HG02798 (cell line): ENCODE measurements around the gene LRRC47.

Source experiments
- ATAC-seq: cut with Tn5 transposase; IDR thresholded peaks from one replicate; pipeline ENCODE4 v1.9.1; 2021; ENCODE audit warnings: mild to moderate bottlenecking; ENCODE audit not compliant: unreplicated experiment, poor library complexity

LRRC47 gene

DNA sequence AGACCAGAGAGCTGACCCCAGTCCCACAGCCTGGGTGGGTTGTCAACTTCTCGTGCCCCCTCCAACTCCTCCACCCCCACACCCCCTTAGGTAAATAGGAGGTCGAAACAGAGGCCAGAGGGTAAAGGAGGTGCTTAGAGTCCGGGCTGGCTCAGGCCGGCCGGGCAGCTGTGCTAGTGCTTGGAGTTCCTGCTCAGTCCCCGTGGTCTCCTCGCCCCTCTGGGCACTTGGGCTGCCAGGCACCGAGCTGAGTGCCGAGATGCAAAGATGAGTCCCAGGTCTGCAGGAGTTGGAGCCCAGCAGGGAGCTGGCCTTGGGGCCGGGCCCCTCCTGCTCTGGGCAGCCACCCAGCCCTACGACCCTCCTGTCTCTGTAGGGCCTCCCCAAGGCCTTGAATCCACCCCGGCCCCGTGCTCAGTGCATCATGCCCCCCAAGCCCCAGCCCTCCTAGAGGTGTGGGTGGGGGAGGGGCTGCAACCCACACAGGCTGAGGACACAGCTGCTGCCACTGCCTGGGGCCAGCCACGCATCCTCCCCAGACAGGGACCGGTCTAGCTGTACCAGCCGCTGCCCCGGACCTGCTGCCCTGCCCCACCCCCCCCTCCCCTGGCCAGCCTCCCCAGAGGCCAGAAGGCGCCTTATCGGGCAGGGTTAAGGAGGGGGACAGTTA is 21.9 kb downstream of the LRRC47 start:
- ATAC-seq = no peak

DNA sequence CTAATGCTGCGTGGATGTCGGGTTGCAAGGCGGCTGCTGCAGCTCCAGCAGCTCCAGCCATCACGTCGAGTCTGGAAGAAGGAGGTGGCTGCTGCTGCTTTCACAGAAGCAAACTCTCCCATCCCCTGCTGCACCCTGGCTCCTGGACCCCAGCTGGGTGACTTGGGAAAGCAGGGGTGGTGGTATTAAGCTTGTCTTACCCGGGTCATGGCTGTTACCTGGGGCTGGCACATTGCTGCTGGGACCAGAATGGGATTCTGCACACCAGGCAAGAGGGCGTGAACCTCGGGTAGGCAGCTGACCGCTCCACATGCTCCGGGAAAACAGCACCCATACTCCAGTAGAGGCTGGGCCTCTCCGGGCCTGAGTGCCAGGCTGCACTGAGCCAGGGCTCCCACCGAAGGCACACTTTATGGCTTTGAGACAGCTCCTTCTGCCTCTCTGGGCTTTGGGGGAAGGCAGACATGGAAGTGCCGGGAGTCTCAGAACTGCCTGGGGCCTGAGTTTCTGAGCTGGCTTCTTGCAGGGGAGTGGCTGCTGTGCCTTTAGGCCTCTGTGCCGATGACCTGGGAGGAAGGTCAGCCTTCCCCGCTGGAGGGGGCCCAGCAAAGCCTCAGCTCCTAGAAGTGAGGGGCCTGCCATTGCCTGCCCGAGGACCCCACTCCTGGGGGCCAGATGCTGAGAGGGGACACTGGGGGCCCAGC is 22.6 kb downstream of the LRRC47 start:
- no peak for ATAC-seq

GRCh38 chr1:3772715-3773571 is 23.4 kb downstream of the LRRC47 start, which contains the start of gene SMIM1:
Gene SMIM1, plus strand, starts transcription at chr1:3772749. Its CDS starts 2,625 bp downstream, at chr1:3775374.
- ATAC-seq = peak; percentile 23

DNA sequence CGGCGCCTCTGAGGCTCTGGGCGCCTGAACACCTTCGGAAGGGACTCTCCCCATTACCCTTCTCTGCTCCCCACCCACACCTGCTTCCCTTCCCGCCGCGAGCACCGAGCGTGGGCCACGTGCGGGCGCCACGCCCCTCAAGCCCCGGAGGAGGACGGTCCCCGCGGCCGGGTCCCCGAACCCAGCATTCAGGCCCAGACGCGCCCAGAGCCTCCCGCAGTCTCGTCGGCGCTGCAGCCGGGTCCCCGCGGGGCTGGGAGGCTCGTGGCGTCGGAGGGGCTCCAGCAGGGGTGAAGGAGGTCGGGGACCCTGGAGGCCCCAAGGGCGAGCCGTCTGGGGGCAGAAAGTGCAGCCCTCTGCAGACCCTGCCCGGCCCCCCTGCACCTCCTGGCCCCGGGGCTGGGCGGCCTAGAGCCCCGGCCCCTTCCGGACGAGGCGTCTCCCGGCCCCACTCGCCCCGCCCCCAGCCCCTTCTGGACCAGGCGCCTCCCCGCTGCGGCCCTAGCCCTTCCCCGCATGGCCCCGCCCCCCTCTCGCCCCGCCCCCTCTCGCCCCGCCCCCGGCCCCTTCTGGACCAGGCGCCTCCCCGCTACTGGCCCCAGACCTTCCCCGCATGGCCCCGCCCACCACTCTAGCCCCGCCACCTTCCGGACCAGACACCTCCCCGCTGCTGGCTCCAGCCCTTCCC is 24.1 kb downstream of the LRRC47 start:
- peak; percentile 72 for ATAC-seq

DNA sequence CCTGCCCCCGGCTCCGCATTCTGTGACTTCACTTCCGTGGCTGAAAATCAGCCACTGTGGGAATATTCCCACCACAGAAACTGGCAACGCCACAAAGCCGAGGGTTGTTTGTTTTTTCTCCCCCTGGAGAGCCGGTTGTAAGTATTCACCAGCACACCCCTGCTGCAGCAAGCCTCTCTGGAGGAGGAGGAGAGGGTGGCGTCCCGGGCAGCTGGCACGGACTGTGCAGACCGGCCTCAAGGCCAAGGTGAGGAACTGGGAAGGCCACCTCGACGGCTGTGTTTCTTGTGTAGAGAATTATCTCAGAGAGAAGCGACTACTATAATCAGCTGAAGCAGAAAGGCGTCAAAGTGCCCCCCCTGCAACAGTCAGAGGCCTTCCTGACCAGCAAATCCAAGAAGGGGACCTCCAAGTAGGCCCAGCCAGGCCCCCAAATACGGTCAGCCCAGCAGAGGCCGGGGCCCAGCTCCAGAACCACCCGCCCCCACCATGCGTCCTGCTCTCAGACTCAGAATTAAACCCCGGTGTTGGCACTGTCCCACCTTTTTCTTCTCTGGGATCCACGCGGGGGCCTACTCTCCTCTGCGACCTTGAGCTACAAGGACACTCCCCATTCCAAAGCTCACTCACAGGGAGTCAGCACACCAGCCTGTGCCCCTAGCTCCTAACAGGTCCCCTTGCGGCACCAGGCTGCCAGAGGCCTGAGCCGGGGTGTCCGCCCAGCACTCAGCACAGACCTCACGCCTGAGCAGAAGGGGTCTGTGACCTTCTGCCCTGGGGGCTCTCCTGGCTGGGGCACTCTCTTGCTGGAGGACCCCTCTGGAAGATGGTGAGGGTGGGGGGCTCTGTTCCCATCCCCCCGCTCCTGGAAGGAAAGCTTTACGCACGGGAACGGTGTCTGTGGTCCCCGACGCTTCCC is 24.9 kb downstream of the LRRC47 start:
- no peak for ATAC-seq

GRCh38 chr1:3770047-3770765 is 26.1 kb downstream of the LRRC47 start:
- ATAC-seq = no peak

GRCh38 chr1:3768811-3769390 is 27.4 kb downstream of the LRRC47 start:
- ATAC-seq = no peak

GRCh38 chr1:3767328-3767925 is 28.9 kb downstream of the LRRC47 start:
- no peak for ATAC-seq

- no peak for ATAC-seq
These were observed 32.8 kb downstream of the LRRC47 start for GRCh38 chr1:3763351-3764125.

GRCh38 chr1:3762873-3763228 is 33.4 kb downstream of the LRRC47 start:
- ATAC-seq = no peak

GRCh38 chr1:3762151-3762872 is 34.0 kb downstream of the LRRC47 start:
- no peak for ATAC-seq

DNA sequence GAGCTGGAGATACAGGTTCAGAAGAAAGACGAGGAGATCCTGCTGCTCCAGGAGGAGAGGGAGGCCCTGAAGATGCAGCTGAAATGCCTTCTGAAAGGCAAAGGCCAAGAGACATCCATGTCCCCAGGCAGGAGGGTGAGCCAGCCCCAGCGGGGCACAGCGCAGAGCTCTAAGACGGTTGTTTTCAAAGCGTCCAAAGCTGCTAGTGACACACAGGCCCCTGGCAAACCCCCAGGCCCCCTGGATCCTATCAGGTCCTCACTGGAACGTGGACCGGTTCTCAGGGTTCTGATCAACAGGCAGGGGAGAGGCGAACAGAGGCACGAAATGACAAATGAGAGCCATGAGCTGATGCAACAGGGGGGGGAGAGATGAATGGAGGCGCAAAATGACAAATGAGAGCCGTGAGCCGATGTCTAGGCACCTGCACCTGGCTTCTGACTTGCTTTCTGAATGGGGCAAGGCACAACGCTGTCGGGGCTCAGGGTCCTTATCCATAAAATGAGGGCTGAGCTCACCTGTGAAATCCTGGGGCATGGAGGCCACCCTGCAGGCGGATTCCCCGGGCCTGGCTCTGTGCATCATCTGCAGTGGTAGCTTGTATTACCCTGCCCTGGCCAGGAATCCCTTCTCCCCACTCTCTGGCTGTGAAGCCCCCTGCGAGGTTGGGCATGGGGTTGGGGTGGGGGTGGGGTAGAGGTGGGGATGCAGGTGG is 34.8 kb downstream of the LRRC47 start:
- no peak for ATAC-seq

- ATAC-seq = no peak
These were observed 36.5 kb downstream of the LRRC47 start for GRCh38 chr1:3759796-3760195.

GRCh38 chr1:3759164-3759563 is 37.1 kb downstream of the LRRC47 start:
- no peak for ATAC-seq

DNA sequence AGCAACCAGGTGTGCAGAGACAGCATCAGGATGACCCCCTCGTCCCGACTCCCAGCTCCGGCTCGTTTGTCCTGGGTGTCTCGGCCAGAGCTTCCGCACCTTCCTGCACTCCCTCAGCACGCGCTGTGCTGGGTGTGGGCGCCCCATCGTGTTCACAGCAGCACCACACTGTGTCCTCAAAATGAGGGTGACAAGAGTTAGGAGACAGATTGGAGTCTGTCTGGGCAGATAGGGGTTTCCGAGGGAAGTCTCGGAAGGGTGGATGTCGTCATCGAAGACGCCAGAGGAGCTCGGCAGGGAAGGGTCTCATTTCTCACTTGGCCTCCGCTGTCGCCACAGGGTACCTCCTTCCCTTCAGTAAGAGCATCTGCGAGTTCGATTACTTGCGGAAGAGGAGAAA is 39.9 kb downstream of the LRRC47 start:
- no peak for ATAC-seq
